ENCODE measurements around the gene GFOD1.

Gene GFOD1

DNA sequence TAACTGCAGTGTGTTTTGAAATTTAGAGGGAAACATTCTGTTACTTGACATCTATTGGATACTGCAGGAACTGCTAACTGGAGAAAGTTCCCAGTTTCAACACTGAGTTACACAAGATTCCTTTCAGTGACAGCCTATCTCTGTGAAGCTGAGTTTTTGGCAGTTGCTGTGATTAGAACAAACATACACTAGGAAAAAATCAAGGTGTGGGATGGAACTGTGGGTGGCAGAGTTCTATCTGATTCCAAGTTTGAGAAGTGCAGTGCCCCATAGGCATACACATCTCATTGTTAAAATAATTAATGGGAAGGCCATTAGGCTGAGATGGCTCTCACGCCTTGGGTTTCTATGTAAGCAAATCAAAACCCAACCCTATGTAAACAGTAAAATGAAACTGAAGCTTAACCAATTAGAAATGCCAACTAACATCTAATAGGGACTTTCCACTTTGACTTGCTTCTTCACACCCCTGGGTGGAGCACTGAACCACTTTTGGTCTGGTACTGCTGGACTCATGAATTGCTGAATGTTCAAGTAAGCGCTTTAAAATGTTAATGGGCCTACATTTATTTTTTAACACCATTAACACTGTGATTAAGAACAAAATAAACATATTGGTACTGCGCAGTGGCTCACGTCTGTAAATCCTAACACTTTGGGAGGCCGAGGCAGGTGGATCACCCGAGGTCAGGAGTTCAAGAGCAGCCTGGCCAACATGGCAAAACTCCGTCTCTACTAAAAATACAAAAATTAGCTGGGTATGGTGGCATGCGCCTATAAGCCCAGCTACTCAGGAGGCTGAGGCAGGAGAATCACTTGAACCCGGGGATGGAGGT lies 103.9 kb downstream of the GFOD1 start:
- no peak for DNase-seq (ENCODE audit: low read depth in 1 of 2, low spot score in 1 of 2)

DNA sequence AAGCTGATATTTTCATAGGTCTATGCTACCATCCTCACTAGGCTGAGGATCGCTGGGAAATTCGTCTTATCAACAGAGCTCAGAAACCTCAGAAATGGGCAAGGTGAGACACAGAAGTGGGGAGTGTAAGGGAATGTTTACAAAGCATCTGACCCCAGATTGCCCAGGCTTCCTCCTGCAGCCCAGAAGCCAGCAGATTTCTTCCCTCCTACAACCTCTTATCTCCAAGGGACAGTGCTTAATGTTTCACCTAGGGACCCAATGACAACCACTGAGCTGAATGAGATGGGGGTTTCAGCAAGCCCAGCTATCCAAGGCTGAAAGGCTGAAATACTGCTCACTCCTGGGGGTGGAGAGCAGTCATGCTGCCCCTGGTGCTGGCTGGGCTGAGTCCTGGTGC lies 106.6 kb downstream of the GFOD1 start:
- no peak for DNase-seq (ENCODE audit: low read depth in 1 of 2, low spot score in 1 of 2)

DNA sequence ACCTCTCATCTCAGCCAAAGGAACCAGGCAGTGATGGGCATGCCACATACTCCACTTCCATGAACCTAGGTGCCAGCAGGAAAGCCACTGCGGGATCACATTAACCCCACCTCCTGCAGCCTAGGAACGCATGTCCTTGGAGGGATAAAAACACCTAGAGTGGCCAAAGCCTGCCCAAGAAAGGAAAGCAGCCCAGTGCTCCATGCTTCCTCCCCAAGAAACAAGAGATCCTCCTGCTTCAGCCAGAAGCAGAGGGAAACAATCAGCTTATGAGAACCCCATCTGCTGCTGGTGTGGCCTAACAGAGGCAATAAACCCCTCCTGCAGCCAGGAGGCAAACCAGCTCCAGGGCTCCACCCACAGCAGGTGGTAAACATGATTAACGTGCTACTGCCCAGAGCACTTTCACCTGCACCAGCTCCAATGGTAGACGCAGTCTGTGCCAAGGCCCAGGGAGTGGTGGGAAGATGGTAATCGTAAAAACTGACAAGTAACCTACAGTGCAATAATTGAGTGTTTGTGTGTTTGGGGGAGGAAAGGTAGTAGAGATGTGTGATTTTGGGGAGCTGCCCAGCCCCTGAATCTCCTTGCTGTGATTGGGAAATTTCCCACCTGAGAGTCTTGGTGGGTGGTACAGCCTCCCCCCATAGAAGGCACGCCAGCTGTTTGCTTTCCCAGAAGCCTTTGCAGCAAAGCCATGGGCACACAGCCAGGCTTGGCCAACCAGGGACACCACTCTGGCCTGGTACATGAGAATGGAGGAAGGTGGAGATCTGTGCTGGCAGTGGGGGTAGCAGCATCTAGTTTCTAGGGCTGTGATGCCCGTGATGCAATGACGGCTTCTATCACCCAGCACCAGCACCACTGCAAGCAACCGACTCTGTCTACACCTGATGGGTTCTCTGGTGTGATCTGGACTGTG lies 108.5 kb downstream of the GFOD1 start:
- no peak for DNase-seq (ENCODE audit: low read depth in 1 of 2, low spot score in 1 of 2)

- no peak for DNase-seq (ENCODE audit: low read depth in 1 of 2, low spot score in 1 of 2)
Measured at GRCh38 chr6:13377054-13377758, 110.2 kb downstream of the GFOD1 start.

DNA sequence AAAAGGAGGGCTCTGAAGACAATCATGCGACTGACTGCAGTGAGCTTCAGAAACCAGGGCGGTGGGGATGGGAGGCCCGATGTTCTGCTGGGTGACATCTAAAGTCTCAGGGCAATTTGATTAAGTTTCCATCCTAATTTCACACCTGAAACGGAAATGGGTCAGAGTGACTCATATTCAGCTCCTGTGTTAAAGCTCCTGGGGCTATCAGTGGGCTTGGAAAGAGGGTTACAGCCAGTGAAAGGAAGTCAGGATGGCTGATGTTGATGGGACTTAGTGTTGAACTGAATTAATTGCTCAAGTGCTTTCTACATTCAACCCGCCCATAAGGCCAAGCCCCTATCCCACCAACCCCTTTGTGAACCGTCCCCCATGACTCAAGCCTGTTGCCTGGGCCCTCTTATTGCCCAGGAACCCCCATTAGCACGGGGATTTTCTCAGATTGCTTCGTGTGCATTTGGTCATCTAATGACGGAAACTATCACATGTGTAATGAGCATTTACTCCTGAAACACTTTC lies 112.0 kb downstream of the GFOD1 start:
- DNase-seq (ENCODE audit: low read depth in 1 of 2, low spot score in 1 of 2): peak in 1 of 2 donors; percentile 41

GRCh38 chr6:13373919-13374318 lies 113.5 kb downstream of the GFOD1 start:
- DNase-seq (ENCODE audit: low read depth in 1 of 2, low spot score in 1 of 2): no peak

GRCh38 chr6:13373488-13373886 lies 113.9 kb downstream of the GFOD1 start:
- no peak for DNase-seq (ENCODE audit: low read depth in 1 of 2, low spot score in 1 of 2)

DNA sequence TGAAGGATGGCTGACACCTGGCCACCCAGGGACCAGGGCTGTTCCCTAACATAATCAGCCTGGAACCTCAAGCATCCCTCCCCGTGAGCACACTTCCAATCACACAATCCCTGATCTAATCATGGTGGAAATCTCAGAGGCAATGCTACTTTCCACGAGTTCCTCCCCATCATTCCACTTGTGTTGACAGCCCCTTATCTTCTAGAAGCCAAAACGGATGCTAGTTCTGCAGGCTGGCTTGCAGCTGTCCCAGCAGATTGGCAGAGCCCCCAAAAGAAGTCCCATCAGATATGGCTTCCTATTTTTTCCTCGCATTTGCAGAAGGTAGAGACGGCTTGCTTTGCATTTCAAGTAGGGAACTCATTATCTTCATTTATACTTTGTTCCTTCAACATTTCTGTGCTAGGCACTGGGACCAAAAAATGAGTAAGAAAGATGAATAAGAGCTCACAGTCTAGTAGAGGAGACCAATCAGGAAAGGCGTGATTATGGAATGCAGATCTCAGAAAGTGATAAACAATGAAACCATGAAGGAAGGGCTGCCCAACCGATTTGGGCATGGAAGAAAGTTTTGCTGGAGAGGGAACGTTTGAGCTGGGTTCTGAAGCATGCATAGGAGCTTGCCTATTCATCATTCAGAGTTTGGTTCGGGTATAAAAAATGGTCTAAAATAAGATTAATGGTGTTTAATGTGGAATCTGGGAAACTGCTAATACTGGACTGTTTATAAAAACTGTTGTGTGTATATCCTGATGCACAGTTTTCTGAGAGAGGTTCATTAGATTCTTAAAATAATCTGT lies 114.5 kb downstream of the GFOD1 start:
- no peak for DNase-seq (ENCODE audit: low read depth in 1 of 2, low spot score in 1 of 2)

GRCh38 chr6:13372076-13372475 lies 115.3 kb downstream of the GFOD1 start:
- no peak for DNase-seq (ENCODE audit: low read depth in 1 of 2, low spot score in 1 of 2)

DNA sequence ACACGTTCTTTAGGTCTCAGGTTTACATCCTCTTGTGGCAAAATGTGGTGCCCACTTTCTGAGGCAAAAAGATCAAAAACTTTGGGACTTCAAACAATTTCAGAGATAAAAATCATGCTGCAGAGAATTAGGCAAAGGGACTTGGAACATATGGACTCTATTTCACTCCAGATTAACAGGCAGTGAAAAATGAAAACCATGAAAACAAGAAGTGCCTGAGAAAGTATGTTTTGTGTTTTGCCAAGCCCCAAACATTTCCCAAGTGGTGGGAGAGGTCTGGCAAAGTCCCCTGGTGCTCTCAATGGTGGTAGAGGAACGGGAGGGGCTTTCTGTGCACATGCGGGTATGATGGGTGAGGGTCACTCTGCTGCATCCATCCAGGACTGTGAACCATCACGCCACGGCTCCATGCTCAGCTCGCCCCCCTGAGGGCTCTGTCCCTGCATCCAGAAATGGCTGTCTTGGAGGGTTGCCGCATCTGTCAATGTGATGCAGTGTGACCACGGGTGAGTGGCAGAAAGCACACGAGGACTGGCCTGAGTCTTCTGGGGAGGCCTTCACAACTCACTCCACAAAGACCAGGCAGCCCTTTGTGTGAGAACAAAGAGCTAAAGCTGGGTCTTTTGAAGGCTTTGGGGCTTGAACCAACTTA lies 115.9 kb downstream of the GFOD1 start:
- DNase-seq (ENCODE audit: low read depth in 1 of 2, low spot score in 1 of 2): no peak

- no peak for DNase-seq (ENCODE audit: low read depth in 1 of 2, low spot score in 1 of 2)
Measured at GRCh38 chr6:13370623-13371022, 116.8 kb downstream of the GFOD1 start.

DNA sequence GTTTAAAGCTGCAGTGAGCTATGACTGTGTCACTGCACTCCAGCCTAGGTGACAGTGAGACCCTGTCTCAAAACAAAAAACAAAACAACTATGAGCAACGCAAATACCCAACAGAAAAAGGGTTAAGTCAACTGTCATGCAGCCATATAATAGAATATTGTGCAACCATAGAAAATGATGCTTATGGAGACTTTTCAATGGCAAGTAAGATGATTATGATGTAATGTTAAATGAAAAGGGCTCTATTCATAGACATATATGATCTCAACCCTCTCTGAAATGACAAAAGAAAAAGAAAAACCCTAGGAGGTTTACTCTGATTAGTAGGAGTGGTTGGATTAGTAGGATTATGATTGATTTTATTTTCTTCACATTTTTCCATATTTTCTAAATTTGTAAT lies 117.8 kb downstream of the GFOD1 start:
- no peak for DNase-seq (ENCODE audit: low read depth in 1 of 2, low spot score in 1 of 2)

DNA sequence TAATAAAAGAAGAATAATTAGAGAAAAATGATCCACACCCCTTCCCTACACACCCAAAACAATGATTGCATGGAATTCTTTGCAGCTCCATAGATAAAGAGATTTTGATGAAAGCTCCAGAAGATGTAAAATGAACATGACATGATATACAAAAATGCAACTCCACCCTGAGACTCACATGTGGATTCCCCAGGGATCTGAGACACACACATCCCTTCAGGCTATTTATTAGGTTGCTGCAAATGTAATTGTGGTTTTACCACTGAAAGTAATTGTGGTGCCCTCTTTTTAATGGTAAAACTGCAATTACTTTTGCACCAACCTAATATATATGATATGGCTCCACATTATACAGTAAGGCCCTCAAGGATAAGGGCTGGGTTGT lies 118.7 kb downstream of the GFOD1 start:
- DNase-seq (ENCODE audit: low read depth in 1 of 2, low spot score in 1 of 2): no peak

DNA sequence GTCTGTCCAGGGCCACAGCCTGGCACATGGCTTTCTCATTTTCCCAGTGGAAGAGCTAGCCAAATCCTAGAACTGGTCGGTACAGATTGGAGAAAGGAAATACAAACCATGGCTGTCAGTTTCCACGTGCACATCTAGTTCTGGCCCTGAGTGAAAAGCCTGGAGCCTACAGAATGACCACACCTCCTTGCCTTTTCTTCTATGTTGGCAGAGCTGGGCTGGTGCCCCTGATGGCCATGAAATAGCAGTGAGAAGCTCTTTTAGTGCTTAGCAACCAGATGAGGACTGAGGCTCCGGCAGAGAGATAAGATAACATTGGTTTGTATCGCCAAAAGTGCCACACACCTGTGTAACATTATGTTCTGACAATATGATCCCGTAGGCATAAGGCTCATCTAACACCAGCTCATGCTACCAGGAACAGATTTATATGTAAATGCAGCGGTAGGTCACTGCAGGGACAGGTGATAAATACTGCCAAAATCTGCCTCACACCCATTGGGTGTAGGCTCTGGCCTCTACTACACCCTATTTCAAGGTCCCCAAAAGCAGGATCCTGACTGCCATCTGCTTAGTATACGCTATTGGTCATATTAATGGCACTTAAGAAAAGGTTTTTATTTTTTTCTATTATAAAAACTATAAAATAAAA lies 119.2 kb downstream of the GFOD1 start:
- no peak for DNase-seq (ENCODE audit: low read depth in 1 of 2, low spot score in 1 of 2)

- DNase-seq (ENCODE audit: low read depth in 1 of 2, low spot score in 1 of 2): no peak
Measured at GRCh38 chr6:13367396-13367795, 120.0 kb downstream of the GFOD1 start.

GRCh38 chr6:13365320-13365719 lies 122.1 kb downstream of the GFOD1 start:
- DNase-seq (ENCODE audit: low read depth in 1 of 2, low spot score in 1 of 2): no peak

GRCh38 chr6:13364842-13365241 lies 122.6 kb downstream of the GFOD1 start:
- DNase-seq (ENCODE audit: low read depth in 1 of 2, low spot score in 1 of 2): no peak

GRCh38 chr6:13362412-13362811 lies 125.0 kb downstream of the GFOD1 start:
- DNase-seq (ENCODE audit: low read depth in 1 of 2, low spot score in 1 of 2): no peak

Data from activated CD4-positive, alpha-beta T cell treated with anti-CD3 and anti-CD28 coated beads, Interleukin-2, amount 50 U/mL, for 24 hours (primary cell).